Stimulated activated CD4-positive, alpha-beta T cell treated with anti-CD3 and anti-CD28 coated beads, TNF-alpha, amount 100 ng/mL, for 24 hours (primary cell): ENCODE results near the gene RPS6KB2.
"Not testable (repeated sequence)": the region's sequence is repeated elsewhere in the genome, so short reads cannot be mapped to it uniquely, and the experiment has no call there.

ENCODE experiments used
- DNase-seq, 3 experiments: peaks; one replicate each; pipeline ENCODE4 v3.0.0-alpha.2; 2020; ENCODE audit warnings: low read depth in 3 of 3

Gene RPS6KB2

GRCh38 chr11:67397986-67398660, 30.2 kb upstream of the RPS6KB2 start:
- no peak for DNase-seq

GRCh38 chr11:67398661-67399563, 29.4 kb upstream of the RPS6KB2 start:
- no peak for DNase-seq

- DNase-seq = no peak
These were observed 27.9 kb upstream of the RPS6KB2 start for GRCh38 chr11:67400251-67400941.

- no peak for DNase-seq
These were observed 27.3 kb upstream of the RPS6KB2 start for GRCh38 chr11:67400942-67401494.

- DNase-seq = peak; percentile 81 to 88 (median 88)
These were observed 26.7 kb upstream of the RPS6KB2 start, which contains the start of gene PPP1CA for GRCh38 chr11:67401495-67402191. Gene PPP1CA (minus strand): TSS chr11:67401858. CDS start chr11:67401782, 76 bp downstream.

GRCh38 chr11:67402192-67402839, 26.0 kb upstream of the RPS6KB2 start:
- not testable (repeated sequence) for DNase-seq

- not testable (repeated sequence) for DNase-seq
These were observed 25.2 kb upstream of the RPS6KB2 start for GRCh38 chr11:67403085-67403484.

- DNase-seq = peak in 1 of 3 experiments; percentile 61
These were observed 23.6 kb upstream of the RPS6KB2 start for GRCh38 chr11:67404515-67405195.

GRCh38 chr11:67405196-67405567, 23.1 kb upstream of the RPS6KB2 start:
- DNase-seq = no peak

- no peak for DNase-seq
These were observed 22.5 kb upstream of the RPS6KB2 start for GRCh38 chr11:67405688-67406339.

GRCh38 chr11:67406420-67406968, 21.8 kb upstream of the RPS6KB2 start:
- DNase-seq = no peak

- DNase-seq = no peak
These were observed 21.2 kb upstream of the RPS6KB2 start for GRCh38 chr11:67406969-67407687.

GRCh38 chr11:67407688-67408163, 20.6 kb upstream of the RPS6KB2 start:
- DNase-seq = no peak

- no peak for DNase-seq
These were observed 19.7 kb upstream of the RPS6KB2 start for GRCh38 chr11:67408437-67409200.

- DNase-seq = peak in 1 of 3 experiments; percentile 70
These were observed 19.0 kb upstream of the RPS6KB2 start for GRCh38 chr11:67409261-67409666.

GRCh38 chr11:67409781-67410368, 18.4 kb upstream of the RPS6KB2 start:
- DNase-seq = no peak

GRCh38 chr11:67410369-67410831, 17.9 kb upstream of the RPS6KB2 start:
- no peak for DNase-seq
